AG04449 (cell line): ENCODE results near the gene LRRTM4.

Experiments used
- CTCF ChIA-PET: fragments of 350-600 bp; formaldehyde crosslinking; extraction: SDS; loops from one replicate; lab custom pipeline; 2021; ENCODE audit warnings: antibody characterized with exemption; lab: Yijun Ruan, JAX
- POLR2A ChIA-PET: fragments of 400-600, 350-600 bp; formaldehyde crosslinking; extraction: SDS; loops from one replicate; lab custom pipeline; 2020; ENCODE audit warnings: antibody characterized with exemption, inconsistent platforms; lab: Yijun Ruan, JAX
- DNase-seq: peaks from one replicate; pipeline ENCODE4 v3.0.0-alpha.2; 2010; ENCODE audit warnings: low read depth, low spot score
- H3K4me3 ChIP-seq: 2 replicates; pipeline ENCODE4 v1.5.1; 2011; ENCODE audit warnings: low read depth, mild to moderate bottlenecking, control low read depth, low read length
- CTCF ChIP-seq: IDR thresholded peaks from one replicate; pipeline ENCODE4 v1.5.1; 2011; ENCODE audit warnings: mild to moderate bottlenecking, moderate library complexity, low read length, control low read depth, inconsistent platforms; ENCODE audit not compliant: insufficient read depth; ENCODE audit errors: missing control alignments

LRRTM4 gene

GRCh38 chr2:76921006-76921405 is 601.2 kb downstream of the LRRTM4 start:
- ChIA-PET POLR2A (no interaction called here), CTCF (no interaction called here)
- no peak for TF ChIP-seq CTCF
- no peak for DNase-seq
- H3K4me3 ChIP-seq: no peak overlapping the region

- CTCF ChIA-PET: no interaction called here
- no peak for DNase-seq
- no peak for TF ChIP-seq CTCF
- POLR2A ChIA-PET: no interaction called here
- no peak overlapping the region for H3K4me3 ChIP-seq
Observed at GRCh38 chr2:76895469-76895868, 626.7 kb downstream of the LRRTM4 start.

- TF ChIP-seq CTCF: no peak
- CTCF ChIA-PET: no interaction called here
- no peak overlapping the region for H3K4me3 ChIP-seq
- POLR2A ChIA-PET: no interaction called here
- no peak for DNase-seq
Observed at GRCh38 chr2:76870581-76870980, 651.6 kb downstream of the LRRTM4 start.

- ChIA-PET POLR2A (no interaction called here), CTCF (no interaction called here)
- no peak for TF ChIP-seq CTCF
- DNase-seq: no peak
- H3K4me3 ChIP-seq: no peak overlapping the region
Observed at GRCh38 chr2:76870011-76870410, 652.2 kb downstream of the LRRTM4 start.

GRCh38 chr2:76867854-76868253 is 654.3 kb downstream of the LRRTM4 start:
- no peak overlapping the region for H3K4me3 ChIP-seq
- DNase-seq: no peak
- no peak for TF ChIP-seq CTCF
- ChIA-PET CTCF (no interaction called here), POLR2A (no interaction called here)

GRCh38 chr2:76866464-76866863 is 655.7 kb downstream of the LRRTM4 start:
- POLR2A ChIA-PET: no interaction called here
- DNase-seq: no peak
- TF ChIP-seq CTCF: no peak
- no peak overlapping the region for H3K4me3 ChIP-seq
- CTCF ChIA-PET: no interaction called here
